GM23248 (cell line): Measurements from ENCODE around the gene LHCGR.

Source experiments
- EZH2 ChIP-seq: fragments of 200-600 bp; sonication (generic); IDR thresholded peaks from 2 replicates; pipeline ENCODE4 v1.6.1; 2018; ENCODE audit warnings: antibody characterized with exemption, mild to moderate bottlenecking; ENCODE audit not compliant: insufficient read depth, poor library complexity, severe bottlenecking
- EZH2phosphoT487 ChIP-seq: fragments of 200-600 bp; sonication (generic); IDR thresholded peaks from 2 replicates; pipeline ENCODE4 v1.6.1; 2018; ENCODE audit warnings: antibody characterized with exemption, moderate library complexity, mild to moderate bottlenecking, low read depth; ENCODE audit not compliant: insufficient read depth

GRCh38 chr2:48709096-48710034 lies 46.2 kb downstream of the LHCGR start:
- TF ChIP-seq EZH2 = no peak
- TF ChIP-seq EZH2phosphoT487 = no peak
